ENCODE results near the gene THEMIS.

THEMIS gene, protein sequence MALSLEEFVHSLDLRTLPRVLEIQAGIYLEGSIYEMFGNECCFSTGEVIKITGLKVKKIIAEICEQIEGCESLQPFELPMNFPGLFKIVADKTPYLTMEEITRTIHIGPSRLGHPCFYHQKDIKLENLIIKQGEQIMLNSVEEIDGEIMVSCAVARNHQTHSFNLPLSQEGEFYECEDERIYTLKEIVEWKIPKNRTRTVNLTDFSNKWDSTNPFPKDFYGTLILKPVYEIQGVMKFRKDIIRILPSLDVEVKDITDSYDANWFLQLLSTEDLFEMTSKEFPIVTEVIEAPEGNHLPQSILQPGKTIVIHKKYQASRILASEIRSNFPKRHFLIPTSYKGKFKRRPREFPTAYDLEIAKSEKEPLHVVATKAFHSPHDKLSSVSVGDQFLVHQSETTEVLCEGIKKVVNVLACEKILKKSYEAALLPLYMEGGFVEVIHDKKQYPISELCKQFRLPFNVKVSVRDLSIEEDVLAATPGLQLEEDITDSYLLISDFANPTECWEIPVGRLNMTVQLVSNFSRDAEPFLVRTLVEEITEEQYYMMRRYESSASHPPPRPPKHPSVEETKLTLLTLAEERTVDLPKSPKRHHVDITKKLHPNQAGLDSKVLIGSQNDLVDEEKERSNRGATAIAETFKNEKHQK

DNA sequence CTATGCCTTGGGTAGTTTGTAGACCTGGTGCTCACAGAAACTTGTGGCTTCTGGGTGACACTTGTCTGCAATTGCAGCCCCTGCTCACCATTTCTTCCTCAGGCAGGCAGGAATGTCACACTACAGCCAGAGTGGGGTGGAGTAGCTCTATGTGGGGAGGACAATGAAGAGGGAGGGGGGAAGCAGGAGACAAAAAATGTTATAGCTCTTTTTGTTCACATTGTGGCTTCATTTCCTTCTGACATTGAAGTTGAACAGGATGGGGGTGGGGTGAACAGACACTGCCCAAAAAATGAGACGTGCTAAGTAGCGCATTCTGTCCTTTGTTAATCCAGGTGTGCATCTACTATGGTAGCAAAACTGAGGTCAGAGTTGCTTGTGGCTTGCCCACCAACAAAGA, at the start of gene THEMIS:
Gene THEMIS (minus strand): TSS at position 124 of the 400 bp plus-strand sequence. CDS start 126 bp downstream, outside the sequence.
- no peak within 1 kb of the TSS for H3K4me3 ChIP-seq (ENCODE audit: low read length)
- DNase-seq (ENCODE audit: low read depth): no peak
- TF ChIP-seq, protein P1, sequence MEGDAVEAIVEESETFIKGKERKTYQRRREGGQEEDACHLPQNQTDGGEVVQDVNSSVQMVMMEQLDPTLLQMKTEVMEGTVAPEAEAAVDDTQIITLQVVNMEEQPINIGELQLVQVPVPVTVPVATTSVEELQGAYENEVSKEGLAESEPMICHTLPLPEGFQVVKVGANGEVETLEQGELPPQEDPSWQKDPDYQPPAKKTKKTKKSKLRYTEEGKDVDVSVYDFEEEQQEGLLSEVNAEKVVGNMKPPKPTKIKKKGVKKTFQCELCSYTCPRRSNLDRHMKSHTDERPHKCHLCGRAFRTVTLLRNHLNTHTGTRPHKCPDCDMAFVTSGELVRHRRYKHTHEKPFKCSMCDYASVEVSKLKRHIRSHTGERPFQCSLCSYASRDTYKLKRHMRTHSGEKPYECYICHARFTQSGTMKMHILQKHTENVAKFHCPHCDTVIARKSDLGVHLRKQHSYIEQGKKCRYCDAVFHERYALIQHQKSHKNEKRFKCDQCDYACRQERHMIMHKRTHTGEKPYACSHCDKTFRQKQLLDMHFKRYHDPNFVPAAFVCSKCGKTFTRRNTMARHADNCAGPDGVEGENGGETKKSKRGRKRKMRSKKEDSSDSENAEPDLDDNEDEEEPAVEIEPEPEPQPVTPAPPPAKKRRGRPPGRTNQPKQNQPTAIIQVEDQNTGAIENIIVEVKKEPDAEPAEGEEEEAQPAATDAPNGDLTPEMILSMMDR (conservative IDR thresholded peaks at IDR 0.05; ENCODE audit: low read length): no peak

DNA sequence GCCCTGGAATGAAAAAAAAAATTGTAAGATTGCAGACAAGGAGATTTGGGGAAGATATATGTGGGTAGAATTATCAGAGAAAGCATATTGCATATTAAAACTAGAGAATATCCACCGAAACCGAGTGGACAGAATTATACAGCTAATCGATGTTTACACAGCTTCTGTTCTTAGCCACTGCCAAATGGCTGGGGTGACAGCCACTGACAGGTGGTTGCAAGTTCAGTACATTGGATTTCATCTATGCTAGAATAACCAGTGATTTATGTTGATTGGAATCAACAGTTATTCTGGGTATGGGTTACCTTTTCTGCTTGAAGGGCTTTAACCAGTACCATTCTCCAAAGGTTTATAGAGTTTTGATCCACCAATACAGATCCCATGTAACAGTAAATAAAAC, 48.4 kb upstream of the THEMIS start:
- no peak for DNase-seq (ENCODE audit: low read depth)
- TF ChIP-seq, protein P1 (conservative IDR thresholded peaks at IDR 0.05; ENCODE audit: low read length): no peak
- H3K4me3 ChIP-seq (ENCODE audit: low read length): no peak overlapping the region

DNA sequence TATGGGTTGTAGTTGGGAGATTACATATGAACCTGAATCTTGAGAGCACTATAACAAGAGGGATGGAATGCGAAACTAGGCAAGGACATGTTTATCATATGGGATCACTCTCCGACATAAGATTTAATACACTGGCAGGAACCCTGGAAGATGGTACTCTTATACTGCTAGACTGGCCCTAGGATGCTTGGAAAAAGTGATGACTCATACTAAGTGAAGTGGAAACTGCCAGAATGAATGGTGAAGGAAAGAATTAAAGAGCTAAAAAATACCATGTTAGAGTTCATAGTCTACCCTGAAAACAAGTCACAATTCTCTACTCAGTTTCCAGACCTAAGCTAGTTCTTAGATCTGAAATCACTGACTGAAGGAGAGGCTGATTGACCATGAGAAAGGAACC, 45.5 kb upstream of the THEMIS start:
- DNase-seq (ENCODE audit: low read depth): no peak
- H3K4me3 ChIP-seq (ENCODE audit: low read length): no peak overlapping the region
- TF ChIP-seq, protein P1 (conservative IDR thresholded peaks at IDR 0.05; ENCODE audit: low read length): no peak

DNA sequence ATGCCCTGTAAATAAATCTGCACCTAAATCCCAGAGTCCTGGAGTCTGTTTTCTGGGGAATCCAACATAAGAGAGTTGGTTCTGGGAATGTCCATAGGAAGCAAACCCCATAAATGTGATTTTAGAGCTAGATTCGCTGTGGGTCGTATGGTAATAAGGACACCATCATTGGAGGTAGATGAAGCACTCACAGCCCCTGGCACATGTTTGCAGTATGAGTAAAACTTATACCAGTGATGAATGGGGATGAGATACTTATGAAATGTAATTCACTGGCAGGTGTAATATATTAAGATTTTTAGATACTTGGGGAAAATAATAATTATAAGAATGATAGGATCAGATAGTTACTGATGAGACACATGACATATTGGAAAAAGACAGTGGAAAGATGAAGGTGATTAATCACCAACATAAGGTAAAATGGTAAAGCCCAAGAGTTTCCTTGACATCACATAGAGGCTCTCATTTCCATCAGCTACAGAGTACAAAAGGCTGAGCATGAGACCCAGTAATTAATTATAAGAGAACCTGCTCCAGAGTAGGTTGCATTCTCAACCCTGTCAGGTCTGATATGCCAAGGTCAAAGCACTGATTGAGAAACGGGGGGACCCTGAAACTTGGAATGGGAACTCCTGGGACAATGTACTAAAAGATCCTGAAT, 44.7 kb upstream of the THEMIS start:
- TF ChIP-seq, protein P1 (conservative IDR thresholded peaks at IDR 0.05; ENCODE audit: low read length): no peak
- H3K4me3 ChIP-seq (ENCODE audit: low read length): no peak overlapping the region
- no peak for DNase-seq (ENCODE audit: low read depth)

DNA sequence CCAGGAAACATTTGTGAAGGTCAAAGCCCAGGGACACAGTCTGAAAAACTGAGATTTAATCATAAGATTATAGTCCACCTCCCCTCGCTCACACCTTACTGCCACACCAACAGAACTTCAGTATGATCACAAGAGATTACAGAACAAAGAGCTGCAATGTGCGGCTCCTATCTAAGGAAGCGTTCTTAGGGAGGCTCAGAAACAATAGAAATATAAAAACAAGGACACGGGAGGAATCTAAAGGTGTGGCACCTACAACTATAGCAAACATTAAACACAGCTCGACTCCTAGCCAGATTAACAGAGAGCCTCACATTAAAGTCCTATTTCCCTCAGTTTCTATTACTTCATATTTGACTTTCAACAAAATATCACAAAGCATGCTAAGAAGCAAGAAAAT, 40.4 kb upstream of the THEMIS start:
- DNase-seq (ENCODE audit: low read depth): no peak
- TF ChIP-seq, protein P1 (conservative IDR thresholded peaks at IDR 0.05; ENCODE audit: low read length): no peak
- H3K4me3 ChIP-seq (ENCODE audit: low read length): no peak overlapping the region

DNA sequence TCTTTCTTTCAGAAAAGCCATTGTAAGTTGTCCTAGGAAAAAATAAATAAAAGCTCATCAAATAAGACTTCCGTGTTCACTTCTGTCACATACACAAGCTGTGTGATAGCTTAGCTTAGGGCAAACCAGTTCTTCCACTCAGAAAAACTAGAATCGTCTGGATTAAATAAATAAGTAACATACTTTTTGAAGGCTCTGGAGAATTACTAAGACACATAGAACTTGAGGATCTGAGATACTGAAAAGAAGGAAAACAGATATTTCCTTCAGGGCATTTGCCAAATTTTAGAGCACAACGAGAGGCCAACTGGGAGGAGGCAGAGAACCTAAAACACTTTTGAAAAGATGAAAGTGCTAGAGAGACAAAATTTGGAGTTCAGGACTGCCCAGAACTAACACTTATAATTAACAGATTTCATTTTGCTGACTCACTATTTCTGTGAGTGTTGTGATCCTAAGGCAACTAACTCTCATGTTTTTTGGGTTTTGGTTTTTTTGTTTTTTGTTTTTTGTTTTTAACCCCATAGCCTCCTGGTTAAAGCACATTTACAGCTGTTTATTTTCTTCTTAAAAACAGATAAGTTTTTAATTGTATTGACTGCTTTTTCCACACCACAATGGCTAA, 38.7 kb upstream of the THEMIS start:
- H3K4me3 ChIP-seq (ENCODE audit: low read length): no peak overlapping the region
- DNase-seq (ENCODE audit: low read depth): peak; percentile 51
- TF ChIP-seq, protein P1 (conservative IDR thresholded peaks at IDR 0.05; ENCODE audit: low read length): no peak

All from AG10803 (cell line).